ENCODE data around the gene CERKL.

Gene CERKL

GRCh38 chr2:181574321-181574720, 82.6 kb downstream of the CERKL start:
- DNase-seq = no peak

GRCh38 chr2:181573140-181573736, 83.7 kb downstream of the CERKL start:
- no peak for DNase-seq

- DNase-seq = no peak
Measured at GRCh38 chr2:181570833-181571661, 85.9 kb downstream of the CERKL start.

- no peak for DNase-seq
Measured at GRCh38 chr2:181570059-181570458, 86.8 kb downstream of the CERKL start.

GRCh38 chr2:181566334-181567032, 90.4 kb downstream of the CERKL start:
- no peak for DNase-seq

- DNase-seq = no peak
Measured at GRCh38 chr2:181563101-181563692, 93.7 kb downstream of the CERKL start.

- DNase-seq = no peak
Measured at GRCh38 chr2:181558371-181558770, 98.5 kb downstream of the CERKL start.

- DNase-seq = no peak
Measured at GRCh38 chr2:181554061-181554830, 102.7 kb downstream of the CERKL start.

GRCh38 chr2:181553244-181553643, 103.7 kb downstream of the CERKL start:
- DNase-seq = no peak

- no peak for DNase-seq
Measured at GRCh38 chr2:181552808-181553207, 104.1 kb downstream of the CERKL start.

GRCh38 chr2:181546086-181546485, 110.8 kb downstream of the CERKL start:
- no peak for DNase-seq

GRCh38 chr2:181542170-181542569, 114.7 kb downstream of the CERKL start:
- no peak for DNase-seq

- DNase-seq = no peak
Measured at GRCh38 chr2:181540421-181540820, 116.5 kb downstream of the CERKL start.

GRCh38 chr2:181536730-181537129, 120.2 kb downstream of the CERKL start:
- no peak for DNase-seq

- no peak for DNase-seq
Measured at GRCh38 chr2:181528441-181528840, 128.5 kb downstream of the CERKL start.

GRCh38 chr2:181527058-181527457, 129.8 kb downstream of the CERKL start:
- DNase-seq = no peak

- no peak for DNase-seq
Measured at GRCh38 chr2:181526014-181526413, 130.9 kb downstream of the CERKL start.

- no peak for DNase-seq
Measured at GRCh38 chr2:181523756-181524155, 133.1 kb downstream of the CERKL start.

- DNase-seq = no peak
Measured at GRCh38 chr2:181520253-181520652, 136.7 kb downstream of the CERKL start.

GRCh38 chr2:181517685-181518301, 139.1 kb downstream of the CERKL start:
- peak; percentile 3 for DNase-seq

- DNase-seq = no peak
Measured at GRCh38 chr2:181516992-181517391, 139.9 kb downstream of the CERKL start.

GRCh38 chr2:181515719-181516118, 141.2 kb downstream of the CERKL start:
- no peak for DNase-seq
